Adrenal gland (tissue), 12 donors: ENCODE data around the gene SLC5A5. TPM values are rescaled to one million over a fixed set of nuclear protein-coding genes. Genes with fewer than 3 reads are reported as not detected.
"Not testable (repeated sequence)": the region's sequence is repeated elsewhere in the genome, so short reads cannot be mapped to it uniquely, and the experiment has no call there.

Experiments used
- DNase-seq, 7 donors: peaks; one replicate each; pipeline ENCODE4 v3.0.0-alpha.2; 2019 to 2020
- H3K27ac ChIP-seq, 5 donors: fragments of 200-600 bp; sonication (generic) in 4 of 5; 1 replicate in 3 of 5; 2 replicates in 2 of 5; pipeline versions ENCODE4 v1.5.1 to v1.8.0; 2016 to 2020; ENCODE audit warnings: mild to moderate bottlenecking in 1 of 5
- H3K27me3 ChIP-seq: fragments of 200-600 bp; 2 replicates; pipeline ENCODE4 v1.8.0; 2021
- H3K36me3 ChIP-seq, 2 donors: fragments of 200-600 bp; replicated peaks in 1 of 2; 1 replicate in 1 of 2; 2 replicates in 1 of 2; pipeline versions ENCODE4 v1.5.1 to v1.8.0; 2018 to 2022
- H3K4me1 ChIP-seq, 2 donors: fragments of 200-600 bp; replicated peaks in 1 of 2; 1 replicate in 1 of 2; 2 replicates in 1 of 2; pipeline versions ENCODE4 v1.5.1 to v1.8.0; 2018 to 2021
- H3K4me3 ChIP-seq, 4 donors: fragments of 200-600 bp; sonication (generic) in 3 of 4; one replicate each; pipeline ENCODE4 v1.5.1; 2016 to 2018
- H3K9me3 ChIP-seq, 3 donors: fragments of 200-600 bp; sonication (generic) in 1 of 3; replicated peaks in 1 of 3; 1 replicate in 2 of 3; 2 replicates in 1 of 3; pipeline versions ENCODE4 v1.5.1 to v1.8.0; 2016 to 2021
- CTCF ChIP-seq, 6 experiments: fragments of 450-650 bp in 4 of 6; fragments of 200-600 bp in 2 of 6; sonication (generic) in 1 of 6; IDR thresholded peaks; 1 replicate in 5 of 6; 2 replicates in 1 of 6; pipeline versions ENCODE4 v1.5.1 to v1.8.0; 2016 to 2021; ENCODE audit warnings: antibody characterized with exemption in 6 of 6, mild to moderate bottlenecking in 2 of 6, moderate library complexity in 1 of 6
- POLR2A ChIP-seq, 2 donors: fragments of 450-650 bp; IDR thresholded peaks; one replicate each; pipeline ENCODE4 v1.6.1; 2017; ENCODE audit warnings: antibody characterized with exemption in 2 of 2, mild to moderate bottlenecking in 2 of 2, moderate library complexity in 1 of 2
- WGBS, 4 donors: extraction: QIAGEN DNeasy Blood & Tissue Kit in 2 of 4; methylation state at CpG; one replicate each; pipeline versions ENCODE4 v1.1.5 to v1.1.7; 2013 to 2017; 5-methylcytosine and 5-hydroxymethylcytosine counted together
- intact Hi-C, 2 donors: fragments of 100-400 bp; cut with DNase I; formaldehyde crosslinking; loops; one replicate each; pipeline versions ENCODE4 v1.14.1 to v1.15.0; 2022 to 2023
- polyA plus RNA-seq, 3 donors: library from polyadenylated mRNA; stranded (reverse); fragments of 200-250 nt in 2 of 3; fragments of 350-450 nt in 1 of 3; fragmentation: Illumina TruSeq in 1 of 3; extraction: RNeasy Lipid Tissue Mini Kit (QIAGEN cat#74804) in 1 of 3; gene quantifications; one replicate each; pipeline ENCODE4 v1.2.3, GENCODE V29; 2013 to 2014
- total RNA-seq, 9 donors: library from RNA; depleted of rRNA in 4 of 9; stranded (reverse); fragments of >200 nt in 4 of 9; fragments of 120-200 nt in 1 of 9; fragmentation: NEBNext Ultra II Directional in 1 of 9; extraction: Animal tissue kit (Norgen Biotek cat#: 25700) in 1 of 9; gene quantifications; one replicate each; pipeline versions ENCODE4 v1.1.0 to v1.2.4, GENCODE V29; 2013 to 2023
- donor health status: healthy with polysubstance abuse.
- donor health status: Bipolar disorder and iron deficiency.
- donor health status: DM: yes; HTN: yes; CAD: no.
- donor health status: DM: no; HTN: no; CAD: no.
- donor health status: DM: no; HTN: no; CAD: no.
- donor health status: DM: yes; HTN: yes; CAD: no.

SLC5A5 gene
- total and polyA plus RNA-seq, 12 donors, result 0.03 TPM; not detected in 11

DNA sequence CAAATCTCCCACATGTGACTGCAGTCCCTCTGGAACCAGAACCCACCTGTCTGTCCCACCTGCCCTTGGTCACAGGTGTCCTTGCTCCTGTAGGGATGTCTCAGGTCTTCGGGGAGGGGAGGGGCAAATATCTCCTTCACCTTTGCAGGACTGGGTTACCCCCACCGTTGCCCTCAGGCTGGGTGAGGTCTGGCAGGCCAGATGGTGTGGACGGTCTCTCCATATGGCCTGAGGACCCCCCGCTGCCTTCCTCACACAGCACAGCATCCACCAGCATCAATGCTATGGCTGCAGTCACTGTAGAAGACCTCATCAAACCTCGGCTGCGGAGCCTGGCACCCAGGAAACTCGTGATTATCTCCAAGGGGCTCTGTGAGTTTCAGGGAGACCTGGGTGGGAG lies 10.0 kb downstream of the SLC5A5 start:
- WGBS, 4 donors, result 67 to 80% (median 69%) methylated on average over 1 to 7 of the region's 7 CpGs; no CpG with 5 or more reads in 1 of the 4 donors
- Histone ChIP-seq H3K36me3 (no peaks in the 10 kb centered on the region), H3K4me3 (no peak overlapping the region), H3K9me3 (no peaks in the 10 kb centered on the region), H3K27me3 (no peaks in the 10 kb centered on the region), H3K4me1 (no peaks in the 10 kb centered on the region), H3K27ac (no peak overlapping the region)
- intact Hi-C loops, result no loop called here
- no peak for TF ChIP-seq POLR2A (IDR thresholded peaks at IDR 0.05)
- no peak for TF ChIP-seq CTCF (IDR thresholded peaks at IDR 0.05)
- no peak for DNase-seq

GRCh38 chr19:17883627-17884410 lies 12.1 kb downstream of the SLC5A5 start:
- WGBS, 4 donors, result 63 to 84% (median 65%) methylated on average over 11 to 33 of the region's 33 CpGs
- Histone ChIP-seq H3K36me3 (no peaks in the 10 kb centered on the region), H3K4me1 (no peaks in the 10 kb centered on the region), H3K27ac (no peak overlapping the region), H3K4me3 (no peak overlapping the region), H3K27me3 (no peaks in the 10 kb centered on the region), H3K9me3 (no peaks in the 10 kb centered on the region)
- TF ChIP-seq CTCF (IDR thresholded peaks at IDR 0.05) (no peak), POLR2A (IDR thresholded peaks at IDR 0.05) (no peak)
- DNase-seq, result no peak
- intact Hi-C loops, result no loop called here

DNA sequence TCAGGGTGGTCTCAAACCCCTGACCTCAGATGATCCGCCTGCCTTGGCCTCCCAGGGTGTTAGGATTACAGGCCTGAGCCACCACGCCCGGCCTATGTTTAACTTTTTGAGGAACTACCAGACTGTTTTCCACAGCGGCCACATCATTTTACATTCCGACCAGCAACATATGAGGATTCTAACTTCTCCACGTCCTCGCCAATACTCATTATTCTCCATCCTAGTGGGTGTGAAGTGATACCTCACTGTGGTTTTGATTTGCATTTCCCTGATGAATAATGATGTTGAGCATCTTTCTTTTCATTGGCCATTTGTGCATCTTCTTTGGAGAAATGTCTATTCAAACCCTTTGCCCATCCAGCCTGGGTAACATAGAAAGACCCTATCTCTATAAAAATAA lies 14.8 kb downstream of the SLC5A5 start:
- Histone ChIP-seq H3K36me3 (no peaks in the 10 kb centered on the region), H3K27me3 (no peaks in the 10 kb centered on the region), H3K9me3 (no peaks in the 10 kb centered on the region), H3K27ac (no peak overlapping the region), H3K4me3 (no peak overlapping the region), H3K4me1 (no peaks in the 10 kb centered on the region)
- TF ChIP-seq POLR2A (IDR thresholded peaks at IDR 0.05) (no peak), CTCF (IDR thresholded peaks at IDR 0.05) (no peak)
- intact Hi-C loops, result no loop called here
- WGBS, 4 donors, result 63 to 72% (median 67%) methylated on average over 7 of the region's 7 CpGs
- no peak for DNase-seq

GRCh38 chr19:17887221-17887620 lies 15.5 kb downstream of the SLC5A5 start:
- H3K9me3 ChIP-seq, H3K27ac ChIP-seq, H3K4me1 ChIP-seq, H3K36me3 ChIP-seq, H3K27me3 ChIP-seq, DNase-seq, H3K4me3 ChIP-seq, intact Hi-C loops: not testable (repeated sequence)
- 61 to 74% (median 70%) methylated on average over 4 of the region's 4 CpGs for WGBS, 4 donors

DNA sequence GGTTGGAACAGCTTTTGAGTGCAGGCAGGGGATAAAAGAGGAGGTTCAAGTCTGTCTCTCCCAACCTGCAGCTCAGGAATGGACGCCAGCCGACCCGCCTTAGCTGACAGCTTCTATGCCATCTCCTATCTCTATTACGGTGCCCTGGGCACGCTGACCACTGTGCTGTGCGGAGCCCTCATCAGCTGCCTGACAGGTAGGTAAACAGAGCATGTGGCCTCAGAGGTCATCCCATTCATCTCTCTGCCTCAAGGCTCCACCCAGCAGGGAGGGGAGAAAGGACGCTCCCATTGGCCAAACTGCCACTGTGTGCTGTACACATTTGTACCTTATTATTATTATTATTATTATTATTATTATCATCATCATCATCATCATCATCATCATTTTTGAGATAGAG lies 16.5 kb downstream of the SLC5A5 start:
- Histone ChIP-seq H3K4me1 (no peaks in the 10 kb centered on the region), H3K27ac (no peak overlapping the region), H3K27me3 (no peaks in the 10 kb centered on the region), H3K36me3 (no peaks in the 10 kb centered on the region), H3K9me3 (no peaks in the 10 kb centered on the region), H3K4me3 (no peak overlapping the region)
- no peak for DNase-seq
- 42 to 55% (median 49%) methylated on average over 4 to 7 of the region's 7 CpGs for WGBS, 4 donors
- intact Hi-C loops, result no loop called here
- TF ChIP-seq CTCF (IDR thresholded peaks at IDR 0.05) (no peak), POLR2A (IDR thresholded peaks at IDR 0.05) (no peak)
